ENCODE results near the gene PHF20.
A peak's percentile ranks its signal among the peaks of the same experiment; 100 is the strongest.
"Not testable (repeated sequence)": the region's sequence is repeated elsewhere in the genome, so short reads cannot be mapped to it uniquely, and the experiment has no call there.

PHF20 gene

GRCh38 chr20:35885212-35885611 is 113.4 kb downstream of the PHF20 start:
- no peak for DNase-seq (ENCODE audit: low read depth)

GRCh38 chr20:35886537-35886936 is 114.7 kb downstream of the PHF20 start:
- DNase-seq (ENCODE audit: low read depth) = no peak

GRCh38 chr20:35887393-35888064 is 115.7 kb downstream of the PHF20 start:
- DNase-seq (ENCODE audit: low read depth) = no peak

GRCh38 chr20:35888657-35889056 is 116.8 kb downstream of the PHF20 start:
- DNase-seq (ENCODE audit: low read depth) = no peak

GRCh38 chr20:35891375-35891774 is 119.6 kb downstream of the PHF20 start:
- DNase-seq (ENCODE audit: low read depth) = peak; percentile 80

- DNase-seq (ENCODE audit: low read depth) = no peak
These were observed 121.1 kb downstream of the PHF20 start for GRCh38 chr20:35892871-35893270.

- DNase-seq (ENCODE audit: low read depth) = no peak
These were observed 122.1 kb downstream of the PHF20 start for GRCh38 chr20:35893942-35894341.

GRCh38 chr20:35895516-35895915 is 123.7 kb downstream of the PHF20 start:
- not testable (repeated sequence) for DNase-seq (ENCODE audit: low read depth)

- DNase-seq (ENCODE audit: low read depth) = no peak
These were observed 127.2 kb downstream of the PHF20 start for GRCh38 chr20:35899064-35899463.

GRCh38 chr20:35901230-35901629 is 129.4 kb downstream of the PHF20 start:
- not testable (repeated sequence) for DNase-seq (ENCODE audit: low read depth)

GRCh38 chr20:35901678-35902544 is 130.1 kb downstream of the PHF20 start:
- DNase-seq (ENCODE audit: low read depth) = peak; percentile 75

- DNase-seq (ENCODE audit: low read depth) = no peak
These were observed 130.7 kb downstream of the PHF20 start for GRCh38 chr20:35902545-35902941.

- DNase-seq (ENCODE audit: low read depth) = no peak
These were observed 132.0 kb downstream of the PHF20 start for GRCh38 chr20:35903843-35904242.

- DNase-seq (ENCODE audit: low read depth) = no peak
These were observed 133.3 kb downstream of the PHF20 start for GRCh38 chr20:35904982-35905663.

GRCh38 chr20:35907017-35907701 is 135.3 kb downstream of the PHF20 start:
- DNase-seq (ENCODE audit: low read depth) = no peak

GRCh38 chr20:35908007-35908406 is 136.2 kb downstream of the PHF20 start:
- no peak for DNase-seq (ENCODE audit: low read depth)

GRCh38 chr20:35909176-35909575 is 137.4 kb downstream of the PHF20 start:
- DNase-seq (ENCODE audit: low read depth) = no peak

- no peak for DNase-seq (ENCODE audit: low read depth)
These were observed 138.0 kb downstream of the PHF20 start for GRCh38 chr20:35909796-35910195.

GRCh38 chr20:35910254-35910653 is 138.4 kb downstream of the PHF20 start:
- no peak for DNase-seq (ENCODE audit: low read depth)

GRCh38 chr20:35912881-35913280 is 141.1 kb downstream of the PHF20 start:
- no peak for DNase-seq (ENCODE audit: low read depth)

- no peak for DNase-seq (ENCODE audit: low read depth)
These were observed 145.3 kb downstream of the PHF20 start for GRCh38 chr20:35917077-35917476.

- no peak for DNase-seq (ENCODE audit: low read depth)
These were observed 146.2 kb downstream of the PHF20 start for GRCh38 chr20:35918021-35918420.

All from GM04504 (cell line).